ENCODE results near the gene TSHB.

DNA sequence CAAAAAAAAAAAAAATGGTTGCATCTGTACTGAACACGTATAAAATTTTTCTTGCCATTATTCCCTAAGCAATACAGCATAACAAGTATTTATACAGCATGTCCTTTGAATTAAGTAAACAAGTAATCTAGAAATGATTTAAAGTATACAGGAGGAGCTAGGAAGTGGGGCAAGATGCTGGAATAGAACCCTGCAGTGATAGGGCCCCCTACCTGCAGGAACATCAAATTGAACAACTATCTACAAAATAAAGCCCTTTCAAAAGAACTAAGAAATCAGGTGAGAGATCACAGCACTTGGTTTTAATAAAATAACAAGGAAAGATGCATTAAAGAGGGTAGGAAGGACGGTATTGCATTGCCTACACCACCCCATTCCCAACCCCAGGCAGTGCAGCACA lies 10.9 kb downstream of the TSHB start:
- TF ChIP-seq, protein P1, sequence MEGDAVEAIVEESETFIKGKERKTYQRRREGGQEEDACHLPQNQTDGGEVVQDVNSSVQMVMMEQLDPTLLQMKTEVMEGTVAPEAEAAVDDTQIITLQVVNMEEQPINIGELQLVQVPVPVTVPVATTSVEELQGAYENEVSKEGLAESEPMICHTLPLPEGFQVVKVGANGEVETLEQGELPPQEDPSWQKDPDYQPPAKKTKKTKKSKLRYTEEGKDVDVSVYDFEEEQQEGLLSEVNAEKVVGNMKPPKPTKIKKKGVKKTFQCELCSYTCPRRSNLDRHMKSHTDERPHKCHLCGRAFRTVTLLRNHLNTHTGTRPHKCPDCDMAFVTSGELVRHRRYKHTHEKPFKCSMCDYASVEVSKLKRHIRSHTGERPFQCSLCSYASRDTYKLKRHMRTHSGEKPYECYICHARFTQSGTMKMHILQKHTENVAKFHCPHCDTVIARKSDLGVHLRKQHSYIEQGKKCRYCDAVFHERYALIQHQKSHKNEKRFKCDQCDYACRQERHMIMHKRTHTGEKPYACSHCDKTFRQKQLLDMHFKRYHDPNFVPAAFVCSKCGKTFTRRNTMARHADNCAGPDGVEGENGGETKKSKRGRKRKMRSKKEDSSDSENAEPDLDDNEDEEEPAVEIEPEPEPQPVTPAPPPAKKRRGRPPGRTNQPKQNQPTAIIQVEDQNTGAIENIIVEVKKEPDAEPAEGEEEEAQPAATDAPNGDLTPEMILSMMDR (IDR thresholded peaks at IDR 0.05; ENCODE audit: low read depth, low read length), result no peak
- TF ChIP-seq EZH2phosphoT487 (IDR thresholded peaks at IDR 0.05; ENCODE audit: low read depth), result no peak
